ENCODE results near the gene PLAGL2.

The PLAGL2 gene

GRCh38 chr20:32230707-32231106, 23.2 kb upstream of the PLAGL2 start:
- DNase-seq = no peak

- no peak for DNase-seq
Measured at GRCh38 chr20:32229251-32229747, 21.8 kb upstream of the PLAGL2 start.

- DNase-seq = no peak
Measured at GRCh38 chr20:32227744-32228688, 20.5 kb upstream of the PLAGL2 start.

GRCh38 chr20:32227306-32227705, 19.8 kb upstream of the PLAGL2 start:
- DNase-seq = no peak

GRCh38 chr20:32226391-32226790, 18.8 kb upstream of the PLAGL2 start:
- no peak for DNase-seq

GRCh38 chr20:32224463-32224862, 16.9 kb upstream of the PLAGL2 start:
- DNase-seq = no peak

- DNase-seq = no peak
Measured at GRCh38 chr20:32218156-32218900, 10.8 kb upstream of the PLAGL2 start.

- no peak for DNase-seq
Measured at GRCh38 chr20:32216179-32217142, 8.9 kb upstream of the PLAGL2 start.

- DNase-seq = no peak
Measured at GRCh38 chr20:32215729-32216128, 8.2 kb upstream of the PLAGL2 start.

GRCh38 chr20:32215147-32215546, 7.6 kb upstream of the PLAGL2 start:
- no peak for DNase-seq

- no peak for DNase-seq
Measured at GRCh38 chr20:32213870-32214269, 6.3 kb upstream of the PLAGL2 start.

- DNase-seq = no peak
Measured at GRCh38 chr20:32209850-32210605, 2.5 kb upstream of the PLAGL2 start.

GRCh38 chr20:32208499-32209154, 1.1 kb upstream of the PLAGL2 start:
- no peak for DNase-seq

GRCh38 chr20:32206760-32207625, 550 bp downstream of the PLAGL2 start:
- no peak for DNase-seq

GRCh38 chr20:32205843-32206759, 1.4 kb downstream of the PLAGL2 start:
- no peak for DNase-seq

- DNase-seq = no peak
Measured at GRCh38 chr20:32205110-32205842, 2.3 kb downstream of the PLAGL2 start.

- no peak for DNase-seq
Measured at GRCh38 chr20:32204205-32205109, 3.1 kb downstream of the PLAGL2 start.

Measured in CD4-positive, alpha-beta T cell treated with Interleukin-17A for 1 hour (primary cell).